ENCODE results near the gene BRIP1.
"Not testable (repeated sequence)": the region's sequence is repeated elsewhere in the genome, so short reads cannot be mapped to it uniquely, and the experiment has no call there.

GRCh38 chr17:61826866-61827265, 36.5 kb downstream of the BRIP1 start:
- not testable (repeated sequence) for TF ChIP-seq REST (IDR thresholded peaks at IDR 0.05; ENCODE audit: low read depth, low read length); MAX (IDR thresholded peaks at IDR 0.05; ENCODE audit: low read depth); RFX5 (IDR thresholded peaks at IDR 0.05; ENCODE audit: low read length); RAD21 (IDR thresholded peaks at IDR 0.05; ENCODE audit: low read length); RCOR1 (IDR thresholded peaks at IDR 0.05; ENCODE audit: low read length); ELF1 (IDR thresholded peaks at IDR 0.05); TAF1 (IDR thresholded peaks at IDR 0.05; ENCODE audit: borderline replicate concordance, low read depth, low read length); MEF2A (IDR thresholded peaks at IDR 0.05; ENCODE audit: borderline replicate concordance, low read depth); YY1 (IDR thresholded peaks at IDR 0.05; ENCODE audit: low read depth); NFIC (IDR thresholded peaks at IDR 0.05; ENCODE audit: borderline replicate concordance)
- TF ChIP-seq, protein P1, sequence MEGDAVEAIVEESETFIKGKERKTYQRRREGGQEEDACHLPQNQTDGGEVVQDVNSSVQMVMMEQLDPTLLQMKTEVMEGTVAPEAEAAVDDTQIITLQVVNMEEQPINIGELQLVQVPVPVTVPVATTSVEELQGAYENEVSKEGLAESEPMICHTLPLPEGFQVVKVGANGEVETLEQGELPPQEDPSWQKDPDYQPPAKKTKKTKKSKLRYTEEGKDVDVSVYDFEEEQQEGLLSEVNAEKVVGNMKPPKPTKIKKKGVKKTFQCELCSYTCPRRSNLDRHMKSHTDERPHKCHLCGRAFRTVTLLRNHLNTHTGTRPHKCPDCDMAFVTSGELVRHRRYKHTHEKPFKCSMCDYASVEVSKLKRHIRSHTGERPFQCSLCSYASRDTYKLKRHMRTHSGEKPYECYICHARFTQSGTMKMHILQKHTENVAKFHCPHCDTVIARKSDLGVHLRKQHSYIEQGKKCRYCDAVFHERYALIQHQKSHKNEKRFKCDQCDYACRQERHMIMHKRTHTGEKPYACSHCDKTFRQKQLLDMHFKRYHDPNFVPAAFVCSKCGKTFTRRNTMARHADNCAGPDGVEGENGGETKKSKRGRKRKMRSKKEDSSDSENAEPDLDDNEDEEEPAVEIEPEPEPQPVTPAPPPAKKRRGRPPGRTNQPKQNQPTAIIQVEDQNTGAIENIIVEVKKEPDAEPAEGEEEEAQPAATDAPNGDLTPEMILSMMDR (IDR thresholded peaks at IDR 0.05): not testable (repeated sequence)

All from SK-N-SH (cell line).